AG09309 (cell line): ENCODE measurements around the gene MPHOSPH6.

Source experiments
- DNase-seq: peaks from one replicate; pipeline ENCODE4 v3.0.0-alpha.2; 2010; ENCODE audit warnings: low read depth
- H3K4me3 ChIP-seq: 2 replicates; pipeline ENCODE4 v1.5.1; 2011; ENCODE audit warnings: mild to moderate bottlenecking, low read depth, low read length, moderate library complexity; ENCODE audit not compliant: control insufficient read depth
- CTCF ChIP-seq: IDR thresholded peaks from 2 replicates; pipeline ENCODE4 v1.5.1; 2011; ENCODE audit warnings: mild to moderate bottlenecking, low read depth, low read length, inconsistent platforms; ENCODE audit not compliant: insufficient read depth, control insufficient read depth; ENCODE audit errors: missing control alignments

MPHOSPH6 gene

GRCh38 chr16:82185012-82185411, 15.0 kb upstream of the MPHOSPH6 start:
- no peak overlapping the region for H3K4me3 ChIP-seq
- DNase-seq: no peak
- TF ChIP-seq CTCF: no peak

- no peak for TF ChIP-seq CTCF
These were observed 14.2 kb upstream of the MPHOSPH6 start for GRCh38 chr16:82184213-82184612.

GRCh38 chr16:82183004-82183397, 13.0 kb upstream of the MPHOSPH6 start:
- H3K4me3 ChIP-seq: no peak overlapping the region
- DNase-seq: no peak
- TF ChIP-seq CTCF: no peak

More at GRCh38 chr16:82184213-82184612, 14.2 kb upstream of the MPHOSPH6 start:
- no peak overlapping the region for H3K4me3 ChIP-seq
- DNase-seq: no peak

- DNase-seq: no peak
- no peak overlapping the region for H3K4me3 ChIP-seq
- TF ChIP-seq CTCF: no peak
These were observed 12.4 kb upstream of the MPHOSPH6 start for GRCh38 chr16:82182266-82183003.

GRCh38 chr16:82181461-82182185, 11.6 kb upstream of the MPHOSPH6 start:
- TF ChIP-seq CTCF: no peak
- H3K4me3 ChIP-seq: no peak overlapping the region
- no peak for DNase-seq

- H3K4me3 ChIP-seq: no peak overlapping the region
- TF ChIP-seq CTCF: no peak
- no peak for DNase-seq
These were observed 8.3 kb upstream of the MPHOSPH6 start for GRCh38 chr16:82178352-82178751.
